AG20443 (cell line): ENCODE results near the gene RNPEPL1.
"Not testable (repeated sequence)": the region's sequence is repeated elsewhere in the genome, so short reads cannot be mapped to it uniquely, and the experiment has no call there.

Experiments
- DNase-seq: peaks from one replicate; pipeline ENCODE4 v3.0.0; 2012; ENCODE audit warnings: low spot score, mixed read lengths

RNPEPL1 gene

GRCh38 chr2:240538031-240538780, 30.1 kb upstream of the RNPEPL1 start:
- DNase-seq, result no peak

DNA sequence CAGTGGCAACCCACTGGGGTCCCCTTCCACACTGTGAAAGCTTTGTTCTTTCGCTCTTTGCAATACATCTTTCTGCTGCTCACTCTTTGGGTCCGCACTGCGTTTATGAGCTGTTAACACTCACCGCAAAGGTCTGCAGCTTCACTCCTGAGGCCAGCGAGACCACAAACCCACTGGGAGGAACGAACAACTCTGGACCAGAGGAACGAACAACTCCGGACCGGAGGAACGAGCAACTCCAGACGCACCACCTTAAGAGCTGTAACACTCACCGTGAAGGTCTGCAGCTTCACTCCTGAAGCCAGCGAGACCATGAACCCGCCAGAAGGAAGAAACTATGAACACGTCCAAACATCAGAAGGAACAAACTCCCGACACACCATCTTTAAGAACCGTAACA, 29.2 kb upstream of the RNPEPL1 start:
- not testable (repeated sequence) for DNase-seq

GRCh38 chr2:240539906-240540305, 28.4 kb upstream of the RNPEPL1 start:
- no peak for DNase-seq

- DNase-seq, result no peak
These were observed 17.0 kb upstream of the RNPEPL1 start for GRCh38 chr2:240551288-240551687.

GRCh38 chr2:240551811-240552210, 16.5 kb upstream of the RNPEPL1 start:
- no peak for DNase-seq

- DNase-seq, result no peak
These were observed 14.3 kb upstream of the RNPEPL1 start for GRCh38 chr2:240553956-240554480.

GRCh38 chr2:240554767-240555493, 13.4 kb upstream of the RNPEPL1 start:
- no peak for DNase-seq

- no peak for DNase-seq
These were observed 12.6 kb upstream of the RNPEPL1 start for GRCh38 chr2:240555541-240556250.

DNA sequence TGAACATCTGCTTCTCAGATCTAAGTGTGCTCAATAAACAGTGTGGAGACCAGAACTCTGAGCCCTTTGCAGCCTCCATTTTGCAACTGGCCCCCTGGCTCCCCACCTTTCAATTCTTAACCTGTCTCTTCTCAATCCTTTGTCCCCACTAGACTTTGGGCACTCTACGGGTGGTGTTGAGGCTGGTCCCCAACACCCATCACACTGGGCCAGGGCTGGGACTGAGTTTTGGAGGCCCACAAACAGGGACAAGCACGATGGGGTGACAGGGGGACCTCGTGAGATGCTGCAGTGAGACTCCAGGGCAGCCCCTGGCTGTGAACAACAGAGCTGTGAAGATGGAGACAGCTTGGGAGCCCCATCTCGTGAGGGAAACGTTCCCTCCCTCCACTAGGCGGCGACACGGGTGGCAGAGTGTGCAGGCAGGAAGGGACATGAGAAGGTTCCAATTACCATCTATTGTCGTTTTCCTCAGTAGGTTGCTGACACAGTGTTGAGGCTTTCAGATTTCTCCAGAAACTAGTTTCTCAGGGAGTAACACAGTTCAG, 11.7 kb upstream of the RNPEPL1 start:
- DNase-seq, result peak; percentile 71

DNA sequence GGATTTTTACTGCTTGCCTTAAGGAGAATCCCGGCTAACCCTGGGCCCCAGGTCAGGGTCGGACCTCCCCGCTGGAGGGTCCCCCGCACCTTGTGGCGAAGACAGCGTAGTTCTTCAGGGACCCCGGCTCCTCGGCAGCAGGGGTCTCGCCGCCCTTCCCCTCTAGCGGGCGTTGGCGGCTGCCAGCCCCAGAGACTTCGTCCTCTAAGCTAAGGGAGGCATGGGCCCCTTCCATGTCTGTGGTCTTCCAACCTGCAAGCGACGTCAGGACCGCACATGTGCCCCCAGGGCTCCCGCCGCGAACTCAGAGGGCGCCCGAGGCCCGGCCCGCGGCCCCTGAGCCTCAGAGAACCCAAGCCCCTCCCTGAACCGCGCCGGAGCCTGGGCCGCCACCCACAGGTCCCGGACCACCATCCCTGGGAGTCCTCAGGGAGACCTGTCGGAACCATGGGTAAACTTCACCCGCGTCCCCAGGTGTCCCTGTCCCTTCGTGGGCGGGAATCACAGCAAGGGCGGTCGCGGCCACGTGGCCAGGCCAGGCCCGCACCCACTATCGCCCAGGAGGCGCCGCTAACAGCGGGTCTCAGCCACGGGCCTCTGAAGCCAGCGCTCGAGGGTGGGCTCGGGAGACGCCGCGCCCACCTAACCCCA, 11.1 kb upstream of the RNPEPL1 start:
- no peak for DNase-seq

DNA sequence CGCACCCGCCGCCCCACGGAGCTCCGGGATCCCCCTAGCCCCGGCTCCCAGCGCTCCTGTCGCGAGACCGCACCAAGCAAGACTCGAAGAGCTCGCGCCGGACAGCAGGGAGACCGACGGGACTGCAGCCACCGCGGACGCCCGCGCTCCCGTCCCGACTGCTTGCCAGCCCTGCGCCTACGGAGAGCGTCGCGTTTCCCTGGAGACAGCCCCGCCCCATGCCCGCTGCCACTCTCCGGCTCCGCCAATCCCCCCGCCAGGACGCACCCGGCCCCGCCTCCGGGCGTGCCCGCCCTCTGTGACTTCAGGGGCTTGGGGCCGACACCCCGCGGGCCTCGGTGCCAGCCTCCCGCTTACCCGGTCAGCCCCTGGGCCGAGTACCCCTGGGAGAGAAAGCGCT, 10.5 kb upstream of the RNPEPL1 start, which contains the start of gene ANKMY1:
TSS of gene ANKMY1 (minus strand) at position 181 of the 400 bp plus-strand sequence. CDS start 653 bp downstream, outside the sequence.
- peak; percentile 96 for DNase-seq

- DNase-seq, result no peak
These were observed 10.0 kb upstream of the RNPEPL1 start for GRCh38 chr2:240558236-240558761.

- no peak for DNase-seq
These were observed 9.0 kb upstream of the RNPEPL1 start for GRCh38 chr2:240559286-240559685.

DNA sequence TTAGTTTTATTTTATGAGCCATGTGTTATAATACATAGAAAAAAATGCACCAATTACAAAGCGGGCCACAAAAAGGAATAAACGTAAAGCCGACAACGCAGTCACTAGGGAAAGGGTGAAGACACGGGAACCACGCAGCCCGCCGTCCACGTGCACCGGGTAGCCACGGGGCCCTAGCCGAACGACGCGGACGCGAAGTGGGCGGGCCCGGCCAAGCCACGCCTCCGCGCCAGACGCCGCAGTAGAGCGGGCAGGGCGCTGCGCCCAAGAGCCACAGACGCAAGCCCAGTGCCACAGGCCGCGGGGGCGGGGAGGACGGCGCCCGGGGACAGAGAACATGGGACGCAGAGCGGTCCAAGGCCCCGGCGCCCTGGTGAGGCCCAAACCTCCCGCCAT, 8.2 kb upstream of the RNPEPL1 start, which contains the start of gene DUSP28:
TSS of gene DUSP28 (plus strand) at position 274 of the 396 bp plus-strand sequence. CDS start 328 bp downstream, outside the sequence.
- peak; percentile 95 for DNase-seq

DNA sequence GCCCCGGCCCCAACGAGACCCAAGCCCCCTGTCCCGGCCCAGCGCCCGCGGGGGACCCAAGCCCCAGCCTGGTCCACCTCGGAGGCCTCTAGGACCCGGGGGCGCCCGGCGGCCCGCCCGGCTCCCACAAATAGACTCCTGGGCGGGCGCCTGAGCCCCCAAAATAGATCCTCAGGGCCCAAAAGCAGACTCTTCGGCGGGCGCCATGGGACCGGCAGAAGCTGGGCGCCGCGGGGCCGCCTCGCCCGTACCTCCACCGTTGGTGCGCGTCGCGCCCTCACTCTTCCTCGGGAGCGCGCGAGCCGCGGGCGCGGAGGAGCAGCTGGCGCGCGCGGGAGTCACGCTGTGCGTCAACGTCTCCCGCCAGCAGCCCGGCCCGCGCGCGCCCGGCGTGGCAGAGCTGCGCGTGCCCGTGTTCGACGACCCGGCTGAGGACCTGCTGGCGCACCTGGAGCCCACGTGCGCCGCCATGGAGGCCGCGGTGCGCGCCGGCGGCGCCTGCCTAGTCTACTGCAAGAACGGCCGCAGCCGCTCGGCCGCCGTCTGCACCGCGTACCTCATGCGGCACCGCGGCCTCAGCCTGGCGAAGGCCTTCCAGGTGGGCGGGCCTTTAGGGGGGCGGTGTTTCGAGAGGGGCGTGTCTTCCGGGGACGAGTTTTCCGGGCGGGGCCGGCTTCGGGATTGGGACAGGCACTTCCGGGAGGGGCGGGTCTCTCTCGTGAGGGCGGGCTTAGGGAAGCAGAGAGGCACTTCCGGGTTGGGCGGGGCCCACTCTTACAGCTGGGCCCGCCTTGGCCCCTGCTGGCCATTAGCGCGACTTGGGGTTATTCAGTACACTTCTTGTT, 7.6 kb upstream of the RNPEPL1 start:
- DNase-seq, result peak; percentile 96

DNA sequence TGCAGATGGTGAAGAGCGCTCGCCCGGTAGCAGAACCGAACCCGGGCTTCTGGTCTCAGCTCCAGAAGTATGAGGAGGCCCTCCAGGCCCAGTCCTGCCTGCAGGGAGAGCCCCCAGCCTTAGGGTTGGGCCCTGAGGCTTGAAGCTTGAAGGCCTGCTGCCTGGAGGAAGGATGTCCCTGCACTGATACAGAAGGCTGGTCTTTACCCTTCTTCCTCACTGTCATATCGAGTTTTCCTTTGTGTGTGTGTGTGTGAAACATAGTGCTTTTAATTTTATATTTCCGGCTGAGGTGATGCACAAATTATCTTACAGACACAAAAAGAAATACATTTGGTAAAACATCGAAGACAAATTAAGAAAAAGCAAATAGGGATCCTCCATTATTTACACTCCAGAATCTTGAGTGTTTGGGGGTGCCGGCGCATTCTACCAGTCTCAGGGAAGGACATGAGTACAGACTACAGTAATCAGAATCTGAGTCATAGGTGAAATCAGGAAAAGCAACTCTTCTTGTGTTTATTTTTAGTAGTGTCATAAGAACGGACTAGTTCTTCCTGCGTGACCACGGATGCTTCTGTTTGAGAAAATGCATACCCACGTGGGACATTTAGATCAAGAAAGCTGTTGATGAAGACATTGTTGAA, 6.8 kb upstream of the RNPEPL1 start:
- no peak for DNase-seq

- not testable (repeated sequence) for DNase-seq
These were observed 5.1 kb upstream of the RNPEPL1 start for GRCh38 chr2:240563231-240563630.

DNA sequence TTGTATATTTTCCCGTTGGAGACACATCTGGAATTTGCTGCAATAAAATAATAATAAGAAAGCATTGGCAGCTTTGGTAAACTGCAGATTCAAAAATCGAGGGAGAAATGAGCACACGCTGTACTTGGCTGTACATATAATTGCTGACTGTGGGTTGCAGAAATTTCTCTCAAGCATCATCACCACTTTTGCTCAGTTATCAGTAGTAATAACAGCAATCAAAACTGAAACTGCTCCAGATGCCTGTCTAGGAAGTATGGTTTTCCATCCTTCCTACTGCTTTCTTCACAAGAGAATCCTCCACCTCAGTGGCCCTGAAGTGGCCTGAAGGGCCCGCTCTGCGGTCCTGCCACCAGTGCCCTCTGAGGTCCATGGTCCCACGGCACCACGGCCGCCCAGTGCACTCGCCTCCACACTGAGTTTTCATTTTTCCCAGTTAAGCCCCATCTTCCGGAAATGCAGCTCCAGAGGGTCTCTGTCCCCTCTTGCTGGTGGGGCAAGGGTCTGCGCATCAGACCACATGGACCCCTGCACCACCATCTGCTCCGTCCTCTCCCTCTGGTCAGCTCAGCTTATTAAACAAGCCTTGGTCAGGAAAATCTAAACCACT, 4.2 kb upstream of the RNPEPL1 start:
- no peak for DNase-seq
